ENCODE results near the gene SELENOF.
A peak's percentile ranks its signal among the peaks of the same experiment; 100 is the strongest.
"Not testable (repeated sequence)": the region's sequence is repeated elsewhere in the genome, so short reads cannot be mapped to it uniquely, and the experiment has no call there.

The SELENOF gene

DNA sequence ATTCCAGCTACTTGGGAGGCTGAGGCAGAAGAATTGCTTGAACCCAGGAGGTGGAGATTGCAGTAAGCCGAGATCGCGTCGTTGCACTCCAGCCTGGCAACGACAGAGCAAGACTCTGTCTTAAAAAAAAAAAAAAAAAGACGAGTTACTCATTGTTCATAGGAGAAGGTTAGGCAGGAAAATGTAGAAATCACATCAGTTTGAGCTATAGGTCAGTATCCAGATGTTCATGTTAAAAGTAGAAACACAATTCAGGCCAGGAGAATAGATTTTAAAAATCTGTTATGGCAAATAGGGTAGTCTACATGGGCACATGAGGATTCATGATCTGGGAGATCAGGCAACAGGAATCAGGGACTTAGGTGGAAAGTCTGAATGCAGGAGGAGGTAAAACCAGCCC is 57.7 kb downstream of the SELENOF start:
- no peak for DNase-seq

DNA sequence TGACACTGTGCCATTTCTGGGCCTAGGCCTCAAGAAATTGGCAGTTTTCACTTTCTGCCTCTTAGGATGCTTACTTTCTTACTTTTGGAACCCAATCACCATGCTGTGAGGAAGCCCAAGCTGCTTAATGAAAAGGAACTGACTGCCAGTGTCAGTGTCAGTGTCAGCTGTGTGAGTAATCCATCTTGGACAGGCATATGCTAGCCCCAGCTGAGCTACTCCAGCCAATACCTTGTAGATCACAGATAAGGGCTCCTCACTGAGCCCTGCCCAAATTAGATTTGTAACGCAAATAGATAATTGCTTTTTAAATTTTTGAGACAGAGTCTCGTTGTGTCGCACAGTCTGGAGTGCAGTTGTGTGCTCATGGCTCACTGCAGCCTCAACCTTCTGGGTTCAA is 59.6 kb downstream of the SELENOF start:
- DNase-seq, result no peak

GRCh38 chr1:86852782-86853408 is 61.0 kb downstream of the SELENOF start:
- no peak for DNase-seq

DNA sequence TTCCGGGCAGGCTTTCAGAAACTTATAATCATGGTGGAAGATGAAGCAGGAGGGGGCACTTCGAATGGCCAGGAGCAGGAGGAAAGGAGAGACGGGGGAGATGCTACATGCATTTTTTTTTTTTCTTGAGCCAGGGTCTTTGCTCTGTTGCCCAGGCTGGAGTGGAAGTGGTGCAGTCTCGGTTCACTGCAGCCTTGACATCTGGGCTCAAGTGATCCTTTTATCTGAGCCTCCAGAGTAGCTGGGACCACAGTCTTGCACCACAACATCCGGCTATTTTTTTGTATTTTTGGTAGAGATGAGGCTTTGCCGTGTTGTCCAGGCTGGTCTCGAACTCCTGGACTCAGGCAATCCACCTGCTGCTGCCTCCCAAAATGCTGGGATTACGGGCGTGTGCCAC is 61.6 kb downstream of the SELENOF start:
- DNase-seq, result no peak

- DNase-seq, result no peak
Observed at GRCh38 chr1:86849756-86850155, 64.2 kb downstream of the SELENOF start.

DNA sequence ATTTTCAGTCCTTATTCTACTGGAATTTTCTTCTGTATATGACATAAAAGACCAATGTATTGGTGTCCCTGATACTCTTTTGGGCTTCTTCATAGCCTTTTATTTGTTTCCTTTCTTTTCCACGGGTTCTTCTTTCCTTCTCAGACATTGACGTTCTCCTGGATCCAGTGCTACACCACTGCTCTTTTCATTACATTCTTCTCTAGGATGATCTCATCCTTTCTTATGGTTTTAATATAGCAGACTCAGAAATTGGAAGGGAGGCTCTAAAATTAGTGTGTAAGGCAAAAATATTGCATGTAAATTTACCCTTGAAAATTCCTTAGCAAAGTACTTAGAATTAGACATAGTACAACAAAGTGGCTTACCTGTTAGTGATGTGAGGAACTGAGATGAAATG is 65.3 kb downstream of the SELENOF start:
- no peak for DNase-seq

DNA sequence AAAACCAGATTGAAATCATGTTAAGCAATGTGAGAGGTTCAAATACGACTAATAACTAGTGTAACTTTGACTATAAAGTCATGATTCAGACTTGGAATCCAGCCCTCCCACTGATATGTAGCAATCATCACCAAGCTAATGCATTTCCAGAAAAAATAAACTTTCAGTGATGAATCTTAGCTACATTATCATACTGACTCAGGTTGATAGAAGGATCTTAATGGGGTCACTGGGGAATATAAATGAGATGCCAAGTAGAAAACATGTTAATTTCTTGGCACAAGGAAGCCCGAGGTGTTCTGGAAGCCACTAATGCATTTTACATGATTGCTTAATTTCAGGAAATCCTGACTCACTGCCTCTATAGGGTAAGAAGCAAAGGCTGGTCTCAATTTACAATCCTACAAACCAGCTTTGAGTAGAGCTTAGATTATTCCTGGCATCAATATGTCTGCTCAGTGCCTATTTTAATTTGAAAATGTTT is 67.7 kb downstream of the SELENOF start:
- DNase-seq, result no peak

DNA sequence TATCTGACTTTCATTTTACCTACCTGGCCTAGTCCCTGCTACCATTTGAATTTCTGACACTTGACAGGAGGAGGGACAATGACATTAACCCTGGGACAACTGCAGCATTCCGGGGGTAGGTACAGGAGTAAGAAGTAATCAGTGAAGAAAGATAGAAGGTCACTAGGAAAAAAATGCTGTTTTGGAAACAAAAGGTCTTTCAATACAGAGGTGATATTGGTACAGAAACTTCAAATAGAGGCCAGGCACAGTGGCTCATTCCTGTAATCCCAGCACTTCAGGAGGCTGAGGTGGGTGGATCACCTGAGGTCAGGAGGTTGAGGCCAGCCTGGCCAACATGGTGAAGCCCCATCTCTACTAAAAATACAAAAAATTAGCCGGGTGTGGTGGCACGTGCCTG is 68.4 kb downstream of the SELENOF start:
- DNase-seq, result no peak

GRCh38 chr1:86841116-86841515 is 72.8 kb downstream of the SELENOF start:
- no peak for DNase-seq

DNA sequence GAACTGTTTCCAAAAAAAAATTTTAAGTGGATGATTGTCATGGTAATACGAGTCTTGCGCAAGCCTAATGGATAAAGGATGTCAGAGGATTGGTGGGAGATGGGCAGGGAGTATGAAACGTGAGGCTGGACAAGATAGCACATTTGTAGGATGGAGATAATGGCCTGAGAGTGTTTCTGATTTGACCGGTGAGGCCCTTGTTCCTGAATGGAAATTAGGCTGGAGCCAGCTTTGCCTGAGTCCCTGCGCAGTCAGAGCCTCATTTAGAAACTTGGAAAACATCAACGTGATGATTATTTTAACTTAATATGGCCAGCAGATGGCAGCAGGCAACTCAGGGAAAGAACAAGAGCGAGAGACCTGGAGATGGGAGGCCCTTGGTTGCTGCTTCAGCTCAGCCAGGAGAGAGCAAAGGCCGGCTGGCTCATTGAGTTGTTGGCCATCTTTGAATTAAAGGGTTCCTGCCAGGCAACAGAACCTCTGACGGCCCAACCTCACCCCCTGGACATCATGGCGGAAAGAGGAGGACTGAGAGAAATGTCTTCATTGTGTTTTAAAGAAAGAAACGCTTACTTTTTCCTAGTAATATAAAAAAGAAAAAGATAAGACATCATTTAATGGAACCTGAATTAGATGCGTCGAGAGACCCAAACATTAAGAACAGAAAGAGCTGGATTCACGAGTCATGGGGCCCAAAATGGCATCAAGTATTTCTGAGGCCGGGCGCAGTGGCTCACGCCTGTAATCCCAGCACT is 80.3 kb downstream of the SELENOF start:
- peak; percentile 59 to 62 for DNase-seq

GRCh38 chr1:86832433-86832832 is 81.5 kb downstream of the SELENOF start:
- DNase-seq, result no peak

DNA sequence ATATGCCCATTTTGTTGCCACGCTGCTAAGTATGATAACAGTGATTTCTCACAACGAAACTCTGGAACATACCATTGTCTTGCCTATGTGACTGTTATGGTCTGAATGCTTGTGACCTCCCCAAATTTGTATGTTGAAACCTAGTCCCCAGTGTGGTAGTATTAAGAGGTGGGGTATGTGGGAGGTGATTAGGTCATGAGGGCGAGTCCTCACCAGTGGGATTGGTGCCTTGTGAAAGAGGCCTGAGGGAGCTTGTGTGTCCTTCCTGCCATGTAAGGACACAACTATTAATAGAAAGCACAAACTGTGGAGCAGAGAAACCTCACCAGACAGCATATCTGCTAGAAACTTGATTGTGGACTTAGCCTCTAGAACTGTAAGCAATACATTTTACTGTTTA is 84.6 kb downstream of the SELENOF start:
- DNase-seq, result no peak

DNA sequence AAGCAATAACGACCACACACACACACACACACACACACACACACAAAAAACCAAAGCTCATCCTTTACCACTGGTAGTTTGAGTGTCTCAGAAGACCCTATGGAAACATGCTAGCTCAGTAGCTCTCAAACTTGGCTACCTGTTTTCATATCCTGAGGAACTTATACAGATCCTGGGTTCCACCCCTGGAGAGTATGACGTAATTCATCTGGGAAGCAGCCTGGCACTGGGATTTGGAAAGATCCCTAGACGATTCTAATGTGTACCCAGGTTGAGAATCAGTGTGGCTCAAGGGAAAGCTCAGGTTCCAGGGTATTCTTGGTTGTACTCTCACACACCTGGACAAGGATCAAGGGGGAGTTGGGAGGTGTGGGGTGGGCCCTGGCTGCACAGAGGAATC is 85.9 kb downstream of the SELENOF start:
- DNase-seq, result no peak

GRCh38 chr1:86826856-86827255 is 87.1 kb downstream of the SELENOF start:
- no peak for DNase-seq

- DNase-seq, result no peak
Observed at GRCh38 chr1:86825319-86825718, 88.6 kb downstream of the SELENOF start.

DNA sequence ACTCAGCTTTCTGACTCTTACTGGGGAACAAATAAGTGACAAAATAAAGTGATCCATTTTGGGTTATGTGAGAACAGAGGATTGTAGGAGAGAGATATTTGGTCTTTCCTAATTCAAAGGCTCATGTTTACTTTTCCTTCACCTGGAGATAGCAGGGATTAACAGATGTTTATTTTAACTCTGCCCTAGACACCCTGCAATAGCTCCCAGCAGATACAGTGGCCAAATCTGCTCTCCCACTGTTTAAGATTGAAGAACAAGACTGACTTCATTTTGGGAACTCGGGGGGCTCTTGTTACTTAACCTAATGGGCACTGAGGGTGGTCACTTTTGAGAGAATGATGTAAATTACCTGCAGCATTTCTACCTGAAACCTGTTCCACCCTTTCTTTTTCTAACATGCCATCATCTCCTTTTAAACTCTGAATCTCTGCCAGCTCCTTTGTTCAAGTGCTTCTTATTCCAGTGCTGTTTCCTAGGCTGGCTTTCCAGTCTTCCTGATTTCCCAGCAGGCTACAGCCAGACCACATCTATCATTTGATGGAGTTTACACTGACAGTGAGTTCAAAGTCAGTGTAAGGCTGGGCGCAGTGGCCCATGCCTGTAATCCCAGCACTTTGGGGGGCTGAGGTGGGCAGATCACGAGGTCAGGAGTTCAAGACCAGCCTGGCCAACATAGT is 90.0 kb downstream of the SELENOF start:
- no peak for DNase-seq

DNA sequence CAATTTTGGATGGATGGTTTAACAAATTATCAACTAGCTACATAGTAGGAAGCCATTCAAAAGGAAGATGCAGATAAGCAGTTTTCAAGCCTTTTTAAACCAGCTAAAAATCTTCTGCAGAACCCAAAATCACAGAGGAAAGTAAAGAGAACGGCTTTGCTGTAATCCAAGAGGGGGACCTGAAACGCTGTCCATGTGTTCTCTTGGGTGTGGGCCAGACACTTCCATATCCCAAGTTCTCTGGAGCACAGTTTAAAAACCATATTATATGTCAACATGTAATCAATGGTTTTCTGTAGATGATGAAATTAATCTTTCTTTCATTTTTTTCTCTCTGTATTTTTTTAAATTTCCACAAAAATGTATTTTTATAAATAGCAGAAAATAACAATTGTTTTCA is 90.5 kb downstream of the SELENOF start:
- no peak for DNase-seq

DNA sequence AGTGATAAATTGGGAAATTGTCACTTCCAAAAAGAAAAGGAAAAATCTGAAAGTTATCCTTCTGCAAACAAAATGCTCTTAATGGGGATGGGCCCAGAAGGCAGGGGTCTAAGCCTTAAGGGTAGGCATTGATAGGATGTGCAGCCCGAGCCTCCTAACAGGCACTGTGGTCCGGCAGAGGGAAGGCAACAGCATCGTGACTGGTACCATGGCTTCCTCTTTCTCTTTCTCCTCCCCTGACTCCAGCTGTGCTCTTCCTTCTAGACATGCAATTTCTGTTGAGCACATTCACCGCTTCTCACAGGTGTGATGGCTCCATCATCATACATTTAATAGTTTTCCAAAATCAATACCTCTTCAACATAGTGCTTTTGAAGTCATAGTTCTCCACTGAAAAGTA is 91.5 kb downstream of the SELENOF start:
- DNase-seq, result no peak

- no peak for DNase-seq
Observed at GRCh38 chr1:86821956-86822355, 92.0 kb downstream of the SELENOF start.

DNA sequence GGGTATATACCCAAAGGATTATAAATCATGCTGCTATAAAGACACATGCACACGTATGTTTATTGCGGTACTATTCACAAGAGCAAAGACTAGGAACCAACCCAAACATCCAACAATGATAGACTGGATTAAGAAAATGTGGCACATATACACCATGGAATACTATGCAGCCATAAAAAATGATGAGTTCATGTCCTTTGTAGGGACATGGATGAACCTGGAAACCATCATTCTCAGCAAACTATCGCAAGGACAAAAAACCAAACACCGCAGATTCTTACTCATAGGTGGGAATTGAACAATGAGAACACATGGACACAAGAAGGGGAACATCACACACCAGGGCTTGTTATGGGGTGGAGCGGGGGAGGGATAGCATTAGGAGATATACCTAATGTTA is 94.0 kb downstream of the SELENOF start:
- DNase-seq, result not testable (repeated sequence)

DNA sequence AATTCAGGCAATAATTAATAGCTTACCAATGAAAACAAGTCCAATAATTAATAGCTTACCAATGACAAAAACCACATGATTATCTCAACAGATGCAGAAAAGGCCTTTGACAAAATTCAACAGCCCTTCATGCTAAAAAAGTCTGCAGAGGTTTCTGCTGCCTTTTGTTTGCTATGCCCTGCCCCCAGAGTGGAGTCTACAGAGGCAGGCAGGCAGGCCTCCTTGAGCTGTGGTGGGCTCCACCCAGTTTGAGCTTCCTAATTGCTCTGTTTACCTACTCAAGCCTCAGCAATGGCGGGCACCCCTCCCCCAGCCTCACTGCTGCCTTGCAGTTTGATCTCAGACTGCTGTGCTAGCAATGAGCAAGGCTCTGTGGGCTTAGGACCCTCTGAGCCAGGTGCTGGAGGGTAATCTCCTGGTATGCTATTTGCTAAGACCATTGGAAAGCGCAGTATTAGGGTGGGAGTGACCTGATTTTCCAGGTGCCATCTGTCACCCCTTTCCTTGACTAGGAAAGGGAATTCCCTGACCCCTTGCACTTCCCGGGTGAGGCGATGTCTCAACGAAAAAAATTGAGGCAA is 96.6 kb downstream of the SELENOF start:
- not testable (repeated sequence) for DNase-seq

GRCh38 chr1:86814118-86814517 is 99.8 kb downstream of the SELENOF start:
- not testable (repeated sequence) for DNase-seq
